Measurements from ENCODE around the gene DCN.

GRCh38 chr12:91108196-91108755, 74.3 kb downstream of the DCN start:
- TF ChIP-seq CTCF (IDR thresholded peaks at IDR 0.05) (no peak), POLR2A (IDR thresholded peaks at IDR 0.05) (no peak), POLR2AphosphoS5 (IDR thresholded peaks at IDR 0.05; ENCODE audit: insufficient read depth in 1 of 2, low read depth in 1 of 2) (no peak)

Data from vagina (tissue), 2 donors.